ENCODE measurements around the gene CNTROB. TPM values are rescaled to one million over a fixed set of nuclear protein-coding genes. Genes with fewer than 3 reads are reported as not detected.

The CNTROB gene
- total and polyA plus RNA-seq, 2 of the 4 experiments (the other 2 are of a cell fraction): 12.7 to 26.4 TPM

DNA sequence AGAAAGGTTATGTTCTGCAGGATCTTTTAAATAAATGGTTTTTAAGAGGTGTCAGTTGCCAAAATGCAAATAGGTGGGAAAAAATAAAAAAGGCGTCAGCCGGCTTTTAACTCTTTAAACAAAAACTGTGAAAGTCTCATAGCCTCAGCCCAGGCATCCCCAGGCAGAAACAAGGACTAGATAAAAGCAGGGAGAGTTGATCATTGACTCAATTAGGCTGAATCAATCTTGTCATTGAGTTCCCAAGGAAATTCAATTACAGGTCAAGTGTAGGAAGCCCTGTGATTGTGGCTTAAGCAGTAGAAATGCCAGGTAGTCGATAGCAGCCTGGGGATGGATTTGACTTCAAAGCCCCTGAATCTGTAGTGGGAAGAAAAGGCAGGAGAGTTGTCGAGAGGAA, 39.6 kb downstream of the CNTROB start:
- H3K4me2 ChIP-seq (ENCODE audit: low read depth, low read length): no peak overlapping the region
- H2AK9ac ChIP-seq (replicated peaks; ENCODE audit: low read depth, low read length, poor library complexity): no peak overlapping the region
- ChIA-PET POLR2A (ENCODE audit: unreplicated experiment) (interaction anchor here (0.6 kb wide), 1 partner anchor 16 kb away, joined by 3 read pairs; no protein-coding TSS in a partner anchor), CTCF (no interaction called here)
- no peak for DNase-seq
- H2BK15ac ChIP-seq (ENCODE audit: low read depth, low read length): no peak overlapping the region
- no peak overlapping the region for H2AK5ac ChIP-seq (ENCODE audit: low read depth, low read length)
- no peaks in the 10 kb centered on the region for H4K20me1 ChIP-seq (ENCODE audit: insufficient read depth, low read length)
- no peaks in the 10 kb centered on the region for H3K79me1 ChIP-seq (ENCODE audit: low read depth in 1 of 2, low read length in 2 of 2)
- no peak overlapping the region for H4K91ac ChIP-seq (ENCODE audit: insufficient read depth, low read depth, low read length)
- no peaks in the 10 kb centered on the region for H3K36me3 ChIP-seq (ENCODE audit: control insufficient read depth, insufficient read depth, low read length)
- no peak overlapping the region for H2BK20ac ChIP-seq (ENCODE audit: low read depth, low read length)
- H3K23ac ChIP-seq (ENCODE audit: low read depth, low read length): no peak overlapping the region
- in situ Hi-C loops (cut with MboI; ENCODE audit: low sequenced_read_pairs): no loop called here
- ATAC-seq (ENCODE audit: low read depth): no peak
- no peak overlapping the region for H3K4me3 ChIP-seq (ENCODE audit: insufficient read depth, low read depth, low read length)
- peaks cover 14% of the 10 kb centered on the region for H3K27me3 ChIP-seq (ENCODE audit: control insufficient read depth, insufficient read depth, low read length)
- no peak overlapping the region for H4K5ac ChIP-seq (ENCODE audit: low read depth, low read length)
- dilution Hi-C loops (cut with HindIII; ENCODE audit: low sequenced_read_pairs, unreplicated experiment): no loop called here
- peaks cover 9% of the 10 kb centered on the region; the same call in 1 of the 2 replicates for H3K9me3 ChIP-seq (ENCODE audit: control insufficient read depth, insufficient read depth, low read length)
- H3K9ac ChIP-seq (ENCODE audit: low read depth, low read length): no peak overlapping the region
- H2BK120ac ChIP-seq (ENCODE audit: low read depth, low read length): no peak overlapping the region
- no peak for TF ChIP-seq CHD1 (IDR thresholded peaks at IDR 0.05; ENCODE audit: low read depth, low read length)
- TF ChIP-seq MAFK (IDR thresholded peaks at IDR 0.05; ENCODE audit: low read depth, low read length): no peak
- no peak for TF ChIP-seq RAD21 (IDR thresholded peaks at IDR 0.05; ENCODE audit: low read length)
- no peak for TF ChIP-seq RFX5 (IDR thresholded peaks at IDR 0.05; ENCODE audit: low read depth, low read length)
- TF ChIP-seq FOS (IDR thresholded peaks at IDR 0.05; ENCODE audit: low read depth, low read length): no peak
- H3K14ac ChIP-seq (replicated peaks; ENCODE audit: low read depth, low read length): no peak overlapping the region
- no peak overlapping the region for H2BK5ac ChIP-seq (ENCODE audit: low read depth, low read length, poor library complexity, severe bottlenecking)
- H2AFZ ChIP-seq (replicated peaks; ENCODE audit: low read length, poor library complexity): no peak overlapping the region
- no peak overlapping the region for H3K27ac ChIP-seq (ENCODE audit: insufficient read depth, low read length)
- no peaks in the 10 kb centered on the region for H3K4me1 ChIP-seq (ENCODE audit: control insufficient read depth, insufficient read depth, low read length)
- no peak overlapping the region for H3K56ac ChIP-seq (ENCODE audit: extremely low read depth, insufficient read depth, low read length)
- H4K8ac ChIP-seq (ENCODE audit: low read depth in 2 of 2, low read length in 2 of 2): no peak overlapping the region
- intact Hi-C loops (cut with micrococcal nuclease): no loop called here
- BruUV-seq (replicated peaks): no TSS peak
- H3K9me1 ChIP-seq (ENCODE audit: insufficient read depth, low read length): no peaks in the 10 kb centered on the region
- H3K4ac ChIP-seq (ENCODE audit: low read depth, low read length): no peak overlapping the region
- no peak overlapping the region for H3K18ac ChIP-seq (ENCODE audit: low read depth, low read length)
- no CpG with 5 or more reads among the region's 4 CpGs for WGBS, 2 experiments (ENCODE audit: extremely low coverage in 2 of 2, insufficient read length in 1 of 2)
